MCF 10A (cell line): ENCODE results near the gene NDOR1. TPM values are rescaled to one million over a fixed set of nuclear protein-coding genes. Genes with fewer than 3 reads are reported as not detected.

Source experiments
- BruUV-seq: library from RNA; stranded (reverse); fragments of 400-500 nt; replicated peaks from 2 replicates; lab custom pipeline; 2021; lab: Mats Ljungman, UMichigan
- CTCF ChIA-PET: fragments of 300-600 bp; sonication (Branson Sonifier 250); formaldehyde crosslinking; extraction: SDS; loops from one replicate; lab custom pipeline; 2021; ENCODE audit warnings: antibody characterized with exemption, inconsistent platforms; lab: Yijun Ruan, JAX
- POLR2A ChIA-PET: fragments of 300-600, 350-650 bp; sonication (Branson Sonifier 250); formaldehyde crosslinking; extraction: SDS; loops from one replicate; lab custom pipeline; 2020; ENCODE audit warnings: antibody characterized with exemption, inconsistent platforms; lab: Yijun Ruan, JAX
- DNase-seq: peaks from one replicate; pipeline ENCODE4 v3.0.0-alpha.2; 2018; ENCODE audit not compliant: unreplicated experiment
- H3K27ac Mint-ChIP-seq: one replicate; pipeline ENCODE4 v1.8.0; 2022; ENCODE audit warnings: mild to moderate bottlenecking, low read depth, mixed read lengths; ENCODE audit not compliant: unreplicated experiment
- H3K27me3 Mint-ChIP-seq: one replicate; pipeline ENCODE4 v1.8.0; 2022; ENCODE audit warnings: mixed read lengths; ENCODE audit not compliant: insufficient read depth, unreplicated experiment
- H3K36me3 Mint-ChIP-seq: one replicate; pipeline ENCODE4 v1.8.0; 2022; ENCODE audit warnings: mild to moderate bottlenecking, moderate library complexity, mixed read lengths; ENCODE audit not compliant: insufficient read depth, unreplicated experiment
- H3K4me1 Mint-ChIP-seq: one replicate; pipeline ENCODE4 v1.8.0; 2022; ENCODE audit warnings: mixed read lengths; ENCODE audit not compliant: insufficient read depth, unreplicated experiment
- H3K4me3 Mint-ChIP-seq: one replicate; pipeline ENCODE4 v1.8.0; 2022; ENCODE audit warnings: mild to moderate bottlenecking, moderate library complexity, mixed read lengths; ENCODE audit not compliant: unreplicated experiment
- H3K9me3 Mint-ChIP-seq: one replicate; pipeline ENCODE4 v1.8.0; 2022; ENCODE audit warnings: mixed read lengths; ENCODE audit not compliant: unreplicated experiment
- intact Hi-C: fragments of 100-400 bp; cut with micrococcal nuclease; formaldehyde crosslinking; loops from 2 replicates; pipeline ENCODE4 v1.14.1; 2022
- total RNA-seq: library from RNA; stranded (reverse); gene quantifications from 2 replicates; pipeline ENCODE4 v1.2.3, GENCODE V29; 2022
- TF ChIP-seq, protein P1 (sequence below): fragments of 200-600 bp; IDR thresholded peaks from one replicate; pipeline ENCODE4 v1.8.0; 2022; ENCODE audit warnings: antibody characterized with exemption, mild to moderate bottlenecking; ENCODE audit not compliant: unreplicated experiment

NDOR1 gene
- total RNA-seq, 1 experiment from 2014 or later = 18.0 TPM

- Mint-ChIP-seq H3K27ac (no peak overlapping the region), H3K9me3 (no peaks in the 10 kb centered on the region), H3K4me1 (no peaks in the 10 kb centered on the region), H3K27me3 (peaks cover 9% of the 10 kb centered on the region), H3K36me3 (no peaks in the 10 kb centered on the region), H3K4me3 (no peak overlapping the region)
- BruUV-seq = no TSS peak
- no peak for DNase-seq
- TF ChIP-seq, protein P1, sequence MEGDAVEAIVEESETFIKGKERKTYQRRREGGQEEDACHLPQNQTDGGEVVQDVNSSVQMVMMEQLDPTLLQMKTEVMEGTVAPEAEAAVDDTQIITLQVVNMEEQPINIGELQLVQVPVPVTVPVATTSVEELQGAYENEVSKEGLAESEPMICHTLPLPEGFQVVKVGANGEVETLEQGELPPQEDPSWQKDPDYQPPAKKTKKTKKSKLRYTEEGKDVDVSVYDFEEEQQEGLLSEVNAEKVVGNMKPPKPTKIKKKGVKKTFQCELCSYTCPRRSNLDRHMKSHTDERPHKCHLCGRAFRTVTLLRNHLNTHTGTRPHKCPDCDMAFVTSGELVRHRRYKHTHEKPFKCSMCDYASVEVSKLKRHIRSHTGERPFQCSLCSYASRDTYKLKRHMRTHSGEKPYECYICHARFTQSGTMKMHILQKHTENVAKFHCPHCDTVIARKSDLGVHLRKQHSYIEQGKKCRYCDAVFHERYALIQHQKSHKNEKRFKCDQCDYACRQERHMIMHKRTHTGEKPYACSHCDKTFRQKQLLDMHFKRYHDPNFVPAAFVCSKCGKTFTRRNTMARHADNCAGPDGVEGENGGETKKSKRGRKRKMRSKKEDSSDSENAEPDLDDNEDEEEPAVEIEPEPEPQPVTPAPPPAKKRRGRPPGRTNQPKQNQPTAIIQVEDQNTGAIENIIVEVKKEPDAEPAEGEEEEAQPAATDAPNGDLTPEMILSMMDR = no peak
- CTCF ChIA-PET = interaction anchor here (0.6 to 0.9 kb wide), 4 partner anchors 24 to 92 kb away, joined by 3 to 4 read pairs (median 3); partner anchors contain the start of gene RNF224
- POLR2A ChIA-PET = interaction anchor here (0.7 kb wide), 1 partner anchor 18 kb away, joined by 3 read pairs; the partner anchor contains the start of genes ANAPC2 and SSNA1
- intact Hi-C loops = loop anchor here (10.0 kb wide), 1 partner anchor 53 kb away; the partner anchor contains the start of genes CYSRT1, RNF208 and RNF224
Observed at GRCh38 chr9:137171149-137171900, 34.2 kb upstream of the NDOR1 start.

GRCh38 chr9:137172901-137173795 lies 32.4 kb upstream of the NDOR1 start:
- TF ChIP-seq, protein P1 = no peak
- Mint-ChIP-seq H3K4me3 (no peak overlapping the region), H3K36me3 (peaks cover 1% of the 10 kb centered on the region), H3K4me1 (no peaks in the 10 kb centered on the region), H3K9me3 (no peaks in the 10 kb centered on the region), H3K27ac (no peak overlapping the region), H3K27me3 (no peaks in the 10 kb centered on the region)
- POLR2A ChIA-PET = interaction anchor here (0.6 to 1.1 kb wide), 4 partner anchors 44 to 268 kb away, joined by 3 read pairs; partner anchors contain the start of gene ENTPD8
- no TSS peak for BruUV-seq
- CTCF ChIA-PET = interaction anchor here (0.7 kb wide), 1 partner anchor 732 kb away, joined by 3 read pairs; no protein-coding TSS in a partner anchor
- intact Hi-C loops = loop anchor here (10.0 kb wide), 1 partner anchor 52 kb away; the partner anchor contains the start of genes CYSRT1, RNF208 and RNF224
- DNase-seq = no peak

- no peak overlapping the region for H3K27ac Mint-ChIP-seq
- peaks cover 6% of the 10 kb centered on the region for H3K36me3 Mint-ChIP-seq
- intact Hi-C loops = loop anchor here (10.0 kb wide), 1 partner anchor 51 kb away; the partner anchor contains the start of genes CYSRT1, RNF208 and RNF224
- no peak for DNase-seq
- H3K4me3 Mint-ChIP-seq = no peak overlapping the region
- CTCF ChIA-PET = interaction anchor here (0.7 kb wide), 2 partner anchors 34 to 732 kb away, joined by 3 read pairs; no protein-coding TSS in a partner anchor
- POLR2A ChIA-PET = interaction anchor here (0.6 to 1.1 kb wide), 2 partner anchors 44 to 90 kb away, joined by 3 to 4 read pairs; no protein-coding TSS in a partner anchor
- H3K9me3 Mint-ChIP-seq = no peaks in the 10 kb centered on the region
- BruUV-seq = no TSS peak
- H3K4me1 Mint-ChIP-seq = no peaks in the 10 kb centered on the region
- no peaks in the 10 kb centered on the region for H3K27me3 Mint-ChIP-seq
- TF ChIP-seq, protein P1 = no peak
Observed at GRCh38 chr9:137173796-137174664, 31.5 kb upstream of the NDOR1 start.
